WERI-Rb-1 (cell line): ENCODE measurements around the gene FBXW7.

Source experiments
- DNase-seq: peaks from one replicate; pipeline ENCODE4 v3.0.0-alpha.2; 2020
- H3K27ac ChIP-seq: fragments of 250-450 bp; sonication (Bioruptor Pico); 2 replicates; pipeline ENCODE4 v1.5.1; 2020; ENCODE audit warnings: mild to moderate bottlenecking, moderate library complexity
- H3K27me3 ChIP-seq: fragments of 250-450 bp; sonication (Bioruptor Pico); 2 replicates; pipeline ENCODE4 v1.5.1; 2021; ENCODE audit warnings: mild to moderate bottlenecking, low read depth, moderate library complexity; ENCODE audit not compliant: insufficient read depth, severe bottlenecking
- H3K36me3 ChIP-seq: fragments of 250-450 bp; sonication (Bioruptor Pico); 2 replicates; pipeline ENCODE4 v1.5.1; 2020; ENCODE audit warnings: mild to moderate bottlenecking, moderate library complexity
- H3K4me3 ChIP-seq: 2 replicates; pipeline ENCODE4 v1.5.1; 2011; ENCODE audit warnings: low read depth, mild to moderate bottlenecking, control low read depth, low read length
- H3K9me3 ChIP-seq: fragments of 250-450 bp; sonication (Bioruptor Pico); 2 replicates; pipeline ENCODE4 v1.5.1; 2021; ENCODE audit warnings: mild to moderate bottlenecking, moderate library complexity; ENCODE audit not compliant: severe bottlenecking
- CTCF ChIP-seq: IDR thresholded peaks from 2 replicates; pipeline ENCODE4 v1.5.1; 2011; ENCODE audit warnings: low read depth, mild to moderate bottlenecking, control low read depth, inconsistent platforms, low read length

FBXW7 gene

GRCh38 chr4:152421576-152421975 is 114.3 kb downstream of the FBXW7 start:
- no peaks in the 10 kb centered on the region for H3K27me3 ChIP-seq
- H3K4me3 ChIP-seq, result no peak overlapping the region
- no peaks in the 10 kb centered on the region for H3K9me3 ChIP-seq
- H3K36me3 ChIP-seq, result no peaks in the 10 kb centered on the region
- no peak overlapping the region for H3K27ac ChIP-seq
- no peak for DNase-seq
- TF ChIP-seq CTCF, result no peak

GRCh38 chr4:152419809-152420208 is 116.1 kb downstream of the FBXW7 start:
- no peaks in the 10 kb centered on the region for H3K36me3 ChIP-seq
- H3K9me3 ChIP-seq, result no peaks in the 10 kb centered on the region
- no peaks in the 10 kb centered on the region for H3K27me3 ChIP-seq
- H3K27ac ChIP-seq, result no peak overlapping the region
- no peak overlapping the region for H3K4me3 ChIP-seq
- TF ChIP-seq CTCF, result no peak
- DNase-seq, result no peak

- Histone ChIP-seq H3K9me3 (no peaks in the 10 kb centered on the region), H3K27me3 (no peaks in the 10 kb centered on the region), H3K36me3 (no peaks in the 10 kb centered on the region), H3K4me3 (no peak overlapping the region), H3K27ac (no peak overlapping the region)
- DNase-seq, result no peak
- no peak for TF ChIP-seq CTCF
These were observed 118.2 kb downstream of the FBXW7 start for GRCh38 chr4:152417673-152418072.

- Histone ChIP-seq H3K36me3 (peaks cover 4% of the 10 kb centered on the region; the same call in 1 of the 2 replicates), H3K27me3 (no peaks in the 10 kb centered on the region), H3K4me3 (no peak overlapping the region), H3K9me3 (no peaks in the 10 kb centered on the region), H3K27ac (no peak overlapping the region)
- DNase-seq, result no peak
- TF ChIP-seq CTCF, result no peak
These were observed 119.9 kb downstream of the FBXW7 start for GRCh38 chr4:152415980-152416379.

GRCh38 chr4:152408514-152409327 is 127.2 kb downstream of the FBXW7 start:
- Histone ChIP-seq H3K27ac (no peak overlapping the region), H3K9me3 (no peaks in the 10 kb centered on the region), H3K36me3 (peaks cover 4% of the 10 kb centered on the region; the same call in 1 of the 2 replicates), H3K27me3 (no peaks in the 10 kb centered on the region), H3K4me3 (no peak overlapping the region)
- peak; percentile 62 for TF ChIP-seq CTCF
- peak; percentile 30 for DNase-seq

GRCh38 chr4:152401424-152401823 is 134.5 kb downstream of the FBXW7 start:
- Histone ChIP-seq H3K36me3 (no peaks in the 10 kb centered on the region), H3K9me3 (no peaks in the 10 kb centered on the region), H3K4me3 (no peak overlapping the region), H3K27ac (no peak overlapping the region), H3K27me3 (no peaks in the 10 kb centered on the region)
- no peak for DNase-seq
- no peak for TF ChIP-seq CTCF
